Measurements from ENCODE around the gene PLEKHA3.

PLEKHA3 gene

DNA sequence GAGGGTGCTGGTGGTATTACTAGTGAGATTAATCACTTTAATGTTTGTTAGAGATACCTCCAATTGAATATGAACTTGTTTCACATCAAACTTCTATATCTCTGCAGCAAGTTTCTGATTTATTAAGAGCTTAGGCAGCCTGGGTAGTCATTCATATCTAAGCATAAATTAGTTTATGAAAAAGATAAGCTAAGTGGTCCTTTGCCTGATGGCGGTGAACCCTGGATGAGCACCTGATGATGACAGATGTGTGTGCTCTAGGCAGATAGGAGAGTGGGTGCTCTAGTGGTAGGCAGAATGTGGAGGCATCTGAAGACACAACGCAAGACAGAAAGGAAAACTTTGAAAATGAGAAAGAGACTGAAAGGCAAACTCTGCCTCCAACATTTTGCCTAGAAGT is 6.9 kb upstream of the PLEKHA3 start:
- Mint-ChIP-seq H3K36me3 (ENCODE audit: low read depth) (peaks cover 2% of the 10 kb centered on the region), H3K4me1 (peaks cover 15% of the 10 kb centered on the region), H3K9me3 (no peaks in the 10 kb centered on the region), H3K27me3 (no peaks in the 10 kb centered on the region), H3K4me3 (no peak overlapping the region), H3K27ac (no peak overlapping the region)
- no peak for DNase-seq
- ATAC-seq: no peak

DNA sequence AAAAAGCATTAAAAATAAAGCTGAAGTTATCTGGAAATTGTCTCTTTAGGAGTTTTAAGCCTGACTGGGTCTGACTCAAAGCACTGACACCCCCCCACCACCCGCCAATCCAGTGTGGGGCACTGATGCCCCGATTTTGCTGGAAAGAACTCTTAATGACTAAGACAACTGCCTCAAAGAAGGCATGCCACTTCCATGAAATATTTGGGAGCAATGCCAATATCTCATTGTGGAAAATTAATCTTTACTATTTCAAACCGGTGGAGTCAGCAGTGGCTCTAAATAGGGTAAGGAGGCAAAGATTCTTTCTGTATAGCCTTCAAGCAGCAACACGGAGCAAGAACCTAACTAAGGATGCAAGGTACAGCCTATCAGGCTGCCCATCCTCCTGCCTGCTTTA is 6.3 kb upstream of the PLEKHA3 start:
- peaks cover 2% of the 10 kb centered on the region for H3K36me3 Mint-ChIP-seq (ENCODE audit: low read depth)
- no peak for ATAC-seq
- no peak for DNase-seq
- H3K9me3 Mint-ChIP-seq: no peaks in the 10 kb centered on the region
- no peaks in the 10 kb centered on the region for H3K27me3 Mint-ChIP-seq
- no peak overlapping the region for H3K27ac Mint-ChIP-seq
- H3K4me3 Mint-ChIP-seq: no peak overlapping the region
- H3K4me1 Mint-ChIP-seq: peaks cover 18% of the 10 kb centered on the region

DNA sequence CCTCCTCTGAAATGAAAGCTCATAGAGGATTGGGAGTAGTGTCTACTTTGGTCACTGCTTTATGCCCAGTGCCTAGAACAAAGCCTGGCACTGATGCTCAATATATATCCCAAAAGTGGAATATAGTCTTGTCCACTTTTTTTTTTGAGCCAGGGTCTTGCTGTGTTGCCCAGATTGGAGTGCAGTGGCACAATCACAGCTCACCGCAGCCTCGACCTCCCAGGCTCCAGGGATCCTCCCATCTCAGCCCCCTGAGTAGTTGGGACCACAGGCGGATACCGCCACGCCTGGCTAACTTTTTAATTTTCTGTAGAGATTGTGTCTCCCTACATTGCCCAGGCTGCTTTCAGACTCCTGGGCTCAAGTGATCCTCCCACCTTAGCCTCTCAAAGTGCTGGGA is 5.7 kb upstream of the PLEKHA3 start:
- no peaks in the 10 kb centered on the region for H3K9me3 Mint-ChIP-seq
- no peak overlapping the region for H3K4me3 Mint-ChIP-seq
- no peak overlapping the region for H3K27ac Mint-ChIP-seq
- H3K4me1 Mint-ChIP-seq: peaks cover 24% of the 10 kb centered on the region
- DNase-seq (no peak), ATAC-seq (no peak)
- H3K36me3 Mint-ChIP-seq (ENCODE audit: low read depth): peaks cover 2% of the 10 kb centered on the region
- no peaks in the 10 kb centered on the region for H3K27me3 Mint-ChIP-seq

DNA sequence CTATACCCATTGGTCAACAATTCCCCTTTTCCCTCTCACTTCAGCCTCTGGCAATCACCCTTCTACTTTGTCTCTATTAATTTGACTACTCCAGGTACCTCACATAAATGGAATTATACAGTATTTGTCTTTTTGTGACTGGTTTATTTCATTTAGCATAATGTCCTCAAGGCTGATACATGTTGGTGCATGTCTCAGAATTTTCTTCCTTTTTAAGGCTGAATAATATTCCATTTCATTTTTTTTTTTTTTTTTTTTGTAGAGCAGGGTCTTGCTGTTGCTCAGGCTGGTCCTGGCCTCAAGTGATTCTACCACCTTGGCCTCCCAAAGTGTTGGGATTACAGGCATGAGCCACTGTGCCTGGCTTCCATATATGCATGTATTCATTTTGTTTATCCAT is 3.8 kb upstream of the PLEKHA3 start:
- ATAC-seq: no peak
- H3K27me3 Mint-ChIP-seq: no peaks in the 10 kb centered on the region
- no peaks in the 10 kb centered on the region for H3K9me3 Mint-ChIP-seq
- no peak for DNase-seq
- no peak overlapping the region for H3K4me3 Mint-ChIP-seq
- peaks cover 2% of the 10 kb centered on the region for H3K36me3 Mint-ChIP-seq (ENCODE audit: low read depth)
- no peak overlapping the region for H3K27ac Mint-ChIP-seq
- H3K4me1 Mint-ChIP-seq: peaks cover 33% of the 10 kb centered on the region

DNA sequence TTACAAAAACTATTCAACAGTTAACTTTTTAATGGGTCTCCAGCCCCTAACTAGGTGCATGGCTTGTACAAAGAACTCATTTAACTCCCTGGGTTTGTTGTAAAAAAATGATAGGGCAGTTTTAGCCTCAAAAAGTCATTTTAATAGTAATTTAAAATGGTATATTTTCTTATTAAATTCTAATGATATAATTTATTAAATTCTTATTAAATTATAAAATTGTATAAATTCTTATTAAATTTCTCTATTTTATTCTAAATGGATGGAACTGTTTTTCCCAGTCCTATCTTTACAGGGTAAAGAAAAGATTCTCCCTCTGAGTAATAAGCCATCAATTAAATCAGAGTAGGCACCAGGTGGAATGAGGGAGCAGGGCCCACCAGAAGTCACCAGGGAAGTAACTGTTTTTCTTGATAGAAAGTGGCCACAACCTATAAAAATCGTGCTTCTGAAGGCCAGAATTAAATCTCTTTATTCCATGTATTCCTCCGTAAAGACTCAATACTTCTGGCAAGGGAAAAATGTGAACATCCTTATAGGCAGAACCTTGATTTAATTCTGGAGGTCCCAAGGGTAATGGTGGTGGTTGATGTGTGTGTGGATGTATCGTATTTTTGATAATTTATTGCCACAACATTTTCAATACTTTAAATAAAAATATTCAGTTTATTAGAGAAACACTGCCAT is 2.7 kb upstream of the PLEKHA3 start:
- H3K27ac Mint-ChIP-seq: no peak overlapping the region
- no peaks in the 10 kb centered on the region for H3K9me3 Mint-ChIP-seq
- H3K27me3 Mint-ChIP-seq: no peaks in the 10 kb centered on the region
- DNase-seq (no peak), ATAC-seq (no peak)
- peak overlapping the region; percentile 91 for H3K4me3 Mint-ChIP-seq
- peaks cover 2% of the 10 kb centered on the region for H3K36me3 Mint-ChIP-seq (ENCODE audit: low read depth)
- peaks cover 44% of the 10 kb centered on the region for H3K4me1 Mint-ChIP-seq

DNA sequence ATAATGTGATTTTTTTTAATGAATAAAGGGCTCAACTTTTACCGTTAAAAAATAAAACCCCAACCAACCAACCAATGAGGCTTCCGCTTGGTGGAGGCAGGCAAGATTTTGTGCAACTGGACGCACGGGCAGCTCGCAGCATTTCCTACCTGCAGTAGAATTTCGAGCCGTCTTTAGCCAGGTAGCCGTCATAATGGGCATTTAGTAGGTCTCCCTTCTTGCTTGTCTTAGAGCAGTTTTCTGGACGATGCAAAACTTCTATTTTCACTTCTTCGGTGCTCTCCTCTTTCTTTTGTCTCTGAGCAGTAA is 2.2 kb upstream of the PLEKHA3 start:
- Mint-ChIP-seq H3K4me3 (peak overlapping the region; percentile 91), H3K36me3 (ENCODE audit: low read depth) (peaks cover 2% of the 10 kb centered on the region), H3K4me1 (peaks cover 49% of the 10 kb centered on the region), H3K27ac (peak overlapping the region; percentile 89), H3K27me3 (no peaks in the 10 kb centered on the region), H3K9me3 (no peaks in the 10 kb centered on the region)
- ATAC-seq (no peak), DNase-seq (no peak)

DNA sequence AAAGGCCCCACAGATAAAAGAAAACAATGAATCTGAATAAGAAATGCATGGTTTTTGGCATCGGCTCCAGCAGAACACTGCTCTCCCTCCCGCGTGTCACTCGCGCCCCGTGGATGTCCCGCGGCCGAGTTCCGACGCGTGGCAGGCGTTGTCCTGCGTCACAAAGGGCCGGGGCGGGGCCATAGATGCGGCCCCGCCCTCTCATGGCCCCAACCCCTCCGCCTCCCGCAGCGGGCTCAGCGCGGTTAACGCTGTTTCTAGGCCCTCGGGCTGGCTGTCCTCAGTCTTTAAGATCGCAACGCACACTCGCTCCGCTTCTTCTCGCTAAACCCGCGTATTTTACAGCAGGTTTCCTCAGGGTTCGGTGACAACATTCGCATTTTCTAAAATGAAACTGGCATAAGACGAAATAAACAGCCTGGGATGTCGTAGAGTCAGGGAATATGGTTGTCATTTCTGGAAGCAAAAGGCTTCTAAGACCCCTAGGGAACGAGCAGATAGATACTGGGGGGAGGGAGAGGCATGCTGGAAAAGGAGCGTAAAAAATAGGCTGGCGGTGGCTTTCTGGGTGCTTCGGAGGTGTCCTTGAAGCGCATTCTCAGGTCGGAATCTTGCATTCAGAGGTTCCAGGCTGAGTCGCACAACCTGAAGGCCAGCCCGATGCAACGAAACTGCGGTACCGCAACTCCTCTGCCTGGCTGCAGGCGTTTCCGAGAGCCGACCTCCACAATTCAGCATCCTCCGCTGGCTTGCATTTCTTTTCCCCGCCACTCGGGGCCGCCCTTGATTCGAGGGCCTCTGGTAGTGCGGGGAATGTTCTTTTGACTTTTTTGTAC is 1.6 kb upstream of the PLEKHA3 start, which contains the start of gene FKBP7:
Gene FKBP7 (minus strand): TSS at position 162 of the 836 bp plus-strand sequence. CDS start 101 bp downstream, at position 61.
- peak within 1 kb of the TSS; percentile 89 for H3K27ac Mint-ChIP-seq
- ATAC-seq (peak; percentile 70), DNase-seq (peak; percentile 83)
- peak within 1 kb of the TSS; percentile 91 for H3K4me3 Mint-ChIP-seq
- peaks cover 2% of the 10 kb centered on the region for H3K36me3 Mint-ChIP-seq (ENCODE audit: low read depth)
- H3K4me1 Mint-ChIP-seq: peaks cover 49% of the 10 kb centered on the region
- no peaks in the 10 kb centered on the region for H3K27me3 Mint-ChIP-seq
- no peaks in the 10 kb centered on the region for H3K9me3 Mint-ChIP-seq

DNA sequence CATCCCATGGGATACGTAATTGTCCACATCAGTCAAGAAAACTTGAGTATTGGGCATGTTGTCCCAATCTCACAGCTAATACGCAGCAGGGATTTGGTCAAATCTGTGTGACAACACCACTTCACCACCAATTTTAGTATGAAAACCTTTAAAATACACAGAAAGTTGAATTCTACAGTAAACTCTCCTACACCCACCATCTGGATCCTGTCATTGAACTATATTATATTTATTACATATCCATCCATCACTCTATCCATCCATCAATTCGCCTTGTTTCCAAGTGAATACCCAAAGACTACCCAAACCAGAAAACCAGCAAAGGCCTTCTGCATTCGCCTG is 1.0 kb upstream of the PLEKHA3 start:
- ATAC-seq (no peak), DNase-seq (no peak)
- Mint-ChIP-seq H3K4me3 (peak overlapping the region; percentile 91), H3K36me3 (ENCODE audit: low read depth) (peaks cover 2% of the 10 kb centered on the region), H3K9me3 (no peaks in the 10 kb centered on the region), H3K27me3 (no peaks in the 10 kb centered on the region), H3K27ac (peak overlapping the region; percentile 89), H3K4me1 (peaks cover 49% of the 10 kb centered on the region)

DNA sequence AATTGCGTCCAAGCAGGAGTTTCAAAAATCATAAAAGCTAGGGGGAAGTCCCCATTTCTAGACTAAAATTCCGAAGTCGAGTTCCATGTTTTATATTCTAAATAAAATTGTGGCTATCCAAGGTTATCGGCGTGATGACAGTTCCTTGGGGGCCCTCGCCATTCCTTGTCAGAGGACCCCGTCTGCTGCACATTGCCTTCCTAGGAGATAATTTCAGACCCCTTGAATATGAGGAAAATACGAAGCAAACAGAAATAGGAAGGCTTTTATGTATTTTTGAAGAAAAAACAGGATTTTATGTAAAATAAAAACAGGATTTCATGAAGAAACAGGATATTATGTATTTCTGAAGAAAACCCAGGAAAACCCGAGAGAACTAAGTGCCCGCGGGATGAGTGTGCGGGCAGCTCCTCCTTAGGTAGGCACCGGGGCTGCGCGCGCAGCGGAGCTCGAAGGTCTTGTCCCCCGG is 465 bp upstream of the PLEKHA3 start:
- Mint-ChIP-seq H3K9me3 (no peaks in the 10 kb centered on the region), H3K4me3 (peak overlapping the region; percentile 91), H3K4me1 (peaks cover 54% of the 10 kb centered on the region), H3K36me3 (ENCODE audit: low read depth) (peaks cover 2% of the 10 kb centered on the region), H3K27me3 (no peaks in the 10 kb centered on the region), H3K27ac (peak overlapping the region; percentile 39)
- DNase-seq (no peak), ATAC-seq (no peak)

DNA sequence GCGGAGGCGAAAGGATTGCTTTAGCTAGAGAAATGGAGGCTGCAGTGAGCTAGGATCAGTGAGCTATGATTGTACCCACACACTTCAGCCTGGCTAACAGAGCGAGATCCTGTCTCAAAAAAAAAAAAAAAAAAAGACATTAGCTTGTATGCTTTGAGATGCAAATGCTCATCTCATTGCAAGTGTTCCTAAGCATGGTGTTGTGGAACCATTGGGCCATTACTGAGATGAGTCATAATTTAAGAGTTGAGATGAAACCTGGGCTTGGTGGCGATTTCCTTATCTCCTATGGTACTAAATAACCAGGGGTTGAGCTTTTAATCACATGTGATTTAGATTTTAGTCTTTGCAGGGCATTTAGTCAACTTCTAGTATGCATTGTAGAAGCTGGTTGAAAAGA is 2.2 kb downstream of the PLEKHA3 start:
- peaks cover 17% of the 10 kb centered on the region for H3K36me3 Mint-ChIP-seq (ENCODE audit: low read depth)
- no peak overlapping the region for H3K27ac Mint-ChIP-seq
- no peaks in the 10 kb centered on the region for H3K9me3 Mint-ChIP-seq
- H3K4me3 Mint-ChIP-seq: peak overlapping the region; percentile 90
- no peak for DNase-seq
- no peaks in the 10 kb centered on the region for H3K27me3 Mint-ChIP-seq
- peak; percentile 1 for ATAC-seq
- H3K4me1 Mint-ChIP-seq: peaks cover 44% of the 10 kb centered on the region

DNA sequence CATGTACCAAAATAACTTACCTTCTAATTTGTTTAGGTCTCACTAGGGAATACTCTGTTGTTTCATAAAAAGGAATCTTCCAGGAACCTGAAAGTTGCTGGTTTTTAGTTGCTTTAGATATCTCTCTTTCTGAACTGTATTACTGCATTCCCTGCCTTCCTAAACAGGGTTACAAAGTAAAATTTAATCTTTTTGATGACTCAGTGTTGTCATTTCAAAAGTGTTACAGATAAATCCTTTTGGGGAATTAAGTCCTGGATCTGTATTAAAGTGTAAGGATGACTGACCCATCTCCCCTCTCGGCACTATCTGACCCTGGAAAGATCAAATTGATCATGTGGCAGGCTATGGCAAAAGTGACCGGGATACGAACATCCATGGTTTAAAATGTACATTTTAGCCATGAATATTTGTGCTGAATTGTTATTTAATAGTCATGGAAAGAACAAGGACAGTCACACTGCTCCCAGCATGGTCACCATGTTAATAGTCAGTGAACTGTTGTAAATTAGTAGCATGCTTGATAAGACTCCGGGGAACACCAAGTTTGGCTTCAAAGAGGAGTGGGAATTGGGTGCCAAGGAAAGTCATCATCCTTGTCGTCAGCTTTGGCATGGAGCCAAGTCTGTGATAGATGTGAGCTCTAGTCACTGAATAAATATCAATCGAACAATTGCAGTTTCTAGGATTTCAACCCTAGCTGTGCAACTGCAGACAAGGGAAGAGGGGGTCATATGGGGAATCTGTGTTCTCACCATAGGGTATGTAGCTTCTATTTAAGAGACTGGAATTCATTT is 4.2 kb downstream of the PLEKHA3 start:
- Mint-ChIP-seq H3K9me3 (no peaks in the 10 kb centered on the region), H3K36me3 (ENCODE audit: low read depth) (peaks cover 21% of the 10 kb centered on the region), H3K4me3 (no peak overlapping the region), H3K27me3 (no peaks in the 10 kb centered on the region), H3K27ac (no peak overlapping the region), H3K4me1 (peaks cover 37% of the 10 kb centered on the region)
- ATAC-seq (no peak), DNase-seq (no peak)

DNA sequence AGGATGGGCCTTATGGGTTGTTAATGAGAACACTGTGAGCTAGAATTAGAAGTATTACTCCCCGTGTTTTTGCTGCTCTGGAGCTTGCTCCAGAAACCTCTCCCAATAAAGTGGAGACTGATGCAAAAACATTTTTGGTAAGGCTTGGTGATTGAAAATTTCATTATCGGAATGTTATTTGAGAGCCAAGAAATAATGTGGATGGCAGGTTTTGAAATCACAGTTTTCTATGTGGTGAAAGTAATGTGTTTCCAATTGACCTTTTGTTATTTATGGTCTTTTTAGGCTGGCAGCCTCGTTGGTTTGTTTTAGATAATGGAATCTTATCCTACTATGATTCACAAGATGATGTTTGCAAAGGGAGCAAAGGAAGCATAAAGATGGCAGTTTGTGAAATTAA is 5.1 kb downstream of the PLEKHA3 start:
- H3K4me3 Mint-ChIP-seq: no peak overlapping the region
- H3K27me3 Mint-ChIP-seq: no peaks in the 10 kb centered on the region
- no peak overlapping the region for H3K27ac Mint-ChIP-seq
- H3K4me1 Mint-ChIP-seq: peaks cover 32% of the 10 kb centered on the region
- peaks cover 27% of the 10 kb centered on the region for H3K36me3 Mint-ChIP-seq (ENCODE audit: low read depth)
- H3K9me3 Mint-ChIP-seq: no peaks in the 10 kb centered on the region
- no peak for DNase-seq
- ATAC-seq: no peak

DNA sequence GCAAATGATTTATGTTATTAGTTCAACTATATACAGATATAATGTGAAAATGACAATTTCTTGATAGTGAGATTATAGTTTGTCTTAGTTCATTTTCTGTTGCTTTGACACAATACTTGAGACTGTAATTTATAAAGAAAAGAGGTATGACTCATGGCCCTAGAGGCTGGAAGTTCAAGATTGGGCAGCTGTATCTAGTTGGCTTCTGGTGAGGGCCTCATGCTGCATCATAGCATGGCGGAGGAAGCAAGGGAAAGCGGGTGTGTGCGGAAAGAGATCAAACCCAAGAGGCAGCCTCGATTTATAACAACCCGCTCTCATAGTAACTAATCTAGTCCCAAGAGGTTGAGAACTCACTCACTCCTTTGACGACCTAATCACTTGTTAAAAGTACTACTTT is 11.4 kb downstream of the PLEKHA3 start:
- H3K9me3 Mint-ChIP-seq: no peaks in the 10 kb centered on the region
- H3K4me3 Mint-ChIP-seq: no peak overlapping the region
- ATAC-seq (no peak), DNase-seq (no peak)
- H3K4me1 Mint-ChIP-seq: peaks cover 14% of the 10 kb centered on the region
- no peak overlapping the region for H3K27ac Mint-ChIP-seq
- H3K27me3 Mint-ChIP-seq: no peaks in the 10 kb centered on the region
- peaks cover 53% of the 10 kb centered on the region for H3K36me3 Mint-ChIP-seq (ENCODE audit: low read depth)

DNA sequence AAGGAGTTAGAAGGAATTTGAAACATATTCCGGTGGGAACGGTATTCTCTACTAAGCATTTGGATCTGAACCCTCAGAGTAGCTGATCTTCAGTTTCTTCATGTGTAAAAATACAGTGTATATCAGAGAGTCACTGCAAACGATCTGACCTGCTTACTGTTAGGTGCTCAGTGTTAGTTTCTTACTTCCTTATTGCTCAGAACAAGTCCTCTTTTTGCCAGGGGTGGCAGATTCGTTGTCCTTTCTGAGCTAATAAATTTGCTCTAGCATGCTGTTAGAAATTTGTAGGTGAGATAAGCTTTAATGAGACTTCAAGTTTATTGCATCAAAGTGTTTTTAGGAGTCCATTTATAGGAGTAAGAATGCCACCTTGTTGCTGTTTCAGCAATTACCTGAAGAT is 15.8 kb downstream of the PLEKHA3 start:
- H3K36me3 Mint-ChIP-seq (ENCODE audit: low read depth): peaks cover 60% of the 10 kb centered on the region

DNA sequence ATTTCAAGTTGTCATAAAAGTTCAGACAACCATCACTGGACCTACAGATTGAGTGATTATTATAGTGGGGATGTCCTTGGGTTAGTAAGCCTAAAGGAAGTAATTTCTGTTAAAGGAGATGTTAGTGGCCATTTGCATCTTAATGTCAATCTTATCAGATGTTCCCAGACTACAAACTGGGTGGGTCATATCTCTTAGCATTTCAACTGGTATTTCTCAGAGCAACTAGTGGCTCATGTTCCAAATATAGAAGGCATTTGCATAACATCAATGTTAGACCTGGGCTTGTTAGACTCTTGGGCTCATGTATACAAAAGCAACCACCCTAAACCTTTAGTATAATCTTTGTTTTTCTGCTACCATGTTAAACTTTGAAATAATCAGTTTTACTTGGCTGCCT is 17.9 kb downstream of the PLEKHA3 start:
- Mint-ChIP-seq H3K27ac (no peak overlapping the region), H3K4me1 (peaks cover 4% of the 10 kb centered on the region), H3K36me3 (ENCODE audit: low read depth) (peaks cover 68% of the 10 kb centered on the region), H3K9me3 (no peaks in the 10 kb centered on the region), H3K27me3 (no peaks in the 10 kb centered on the region), H3K4me3 (no peak overlapping the region)
- no peak for ATAC-seq
- DNase-seq: no peak

More for the DNA sequence above, 15.8 kb downstream of the PLEKHA3 start:
- no peak for ATAC-seq
- Mint-ChIP-seq H3K9me3 (no peaks in the 10 kb centered on the region), H3K27ac (no peak overlapping the region), H3K4me1 (peaks cover 10% of the 10 kb centered on the region), H3K4me3 (no peak overlapping the region), H3K27me3 (no peaks in the 10 kb centered on the region)
- DNase-seq: no peak
